HG02970 (cell line): Measurements from ENCODE around the gene MDFI.

Experiments
- ATAC-seq: cut with Tn5 transposase; IDR thresholded peaks from one replicate; pipeline ENCODE4 v1.9.1; 2021; ENCODE audit warnings: mild to moderate bottlenecking, moderate library complexity, moderate number of reproducible peaks; ENCODE audit not compliant: unreplicated experiment, low FRiP score

The MDFI gene

DNA sequence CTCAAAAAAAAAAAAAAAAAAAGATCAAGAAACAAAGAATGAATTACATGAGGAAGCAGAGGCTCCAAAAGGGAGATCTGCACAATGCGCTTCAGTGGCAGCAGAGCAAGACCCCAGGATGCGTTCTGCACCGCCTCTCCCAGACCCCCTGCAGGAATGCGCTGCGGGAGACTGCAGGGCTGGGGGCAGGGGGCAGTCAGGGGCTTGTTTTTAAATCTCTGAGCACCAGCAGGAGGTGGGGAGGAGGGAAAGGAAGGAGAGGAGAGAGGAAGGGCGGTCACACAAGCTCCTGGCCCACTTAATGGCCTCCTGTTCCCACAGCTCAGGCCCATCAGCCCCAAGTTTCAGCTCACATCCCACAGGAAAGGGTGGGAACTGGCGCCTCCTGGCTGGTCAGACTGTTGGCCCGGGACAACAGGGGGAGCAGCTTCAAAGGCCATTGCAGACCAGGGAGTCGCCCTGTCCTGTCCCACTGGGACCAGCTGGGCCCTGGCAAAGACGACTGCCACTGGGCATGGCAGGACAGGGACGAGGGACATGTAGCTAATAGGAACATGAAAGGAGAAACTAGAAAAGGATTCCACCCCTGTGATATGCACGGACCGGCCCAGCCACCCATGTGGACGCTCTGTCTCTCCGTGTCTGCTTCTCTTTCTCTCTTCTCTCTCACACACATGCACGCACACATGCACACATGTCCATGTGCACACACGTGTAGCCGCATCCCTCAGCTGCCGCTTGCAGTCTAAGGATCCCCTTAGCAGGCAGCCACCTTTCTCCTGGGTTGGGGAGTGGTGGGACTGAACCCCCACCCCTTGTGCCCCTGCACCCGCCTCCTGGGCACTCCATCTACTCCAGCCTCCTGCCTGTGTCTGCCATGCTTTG lies 62.4 kb downstream of the MDFI start:
- ATAC-seq: no peak

DNA sequence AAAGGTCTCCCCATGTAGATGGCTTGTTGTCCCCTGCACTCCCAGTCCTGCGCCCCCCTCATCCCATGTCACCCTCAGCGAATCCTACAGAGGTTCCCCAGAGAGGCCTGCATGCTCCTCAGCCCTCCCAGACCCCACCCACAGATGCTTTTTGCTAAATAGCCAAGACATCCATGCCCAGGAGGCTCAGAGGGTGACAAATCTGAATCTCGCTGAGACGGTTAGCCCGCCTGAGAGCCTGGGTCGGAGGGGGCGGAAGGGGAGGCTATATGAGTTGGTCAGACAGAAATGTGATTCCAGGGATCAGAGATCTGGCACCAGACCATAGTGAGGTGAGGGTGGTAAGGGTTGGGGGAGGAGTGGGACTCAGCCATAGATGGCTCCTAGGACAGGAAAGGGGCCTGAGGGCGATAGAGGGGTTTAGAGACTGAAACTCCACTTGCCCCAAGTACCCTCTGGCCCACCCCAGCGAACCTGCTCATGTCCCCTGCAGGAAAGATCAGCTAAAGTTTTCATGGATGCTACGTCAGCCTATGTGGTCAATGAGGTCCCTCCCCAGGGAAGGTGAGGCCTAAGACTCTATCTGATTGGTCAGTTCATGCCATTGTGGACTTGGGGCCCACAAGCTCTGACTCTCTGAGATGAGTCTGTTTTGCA lies 63.9 kb downstream of the MDFI start:
- ATAC-seq: no peak

DNA sequence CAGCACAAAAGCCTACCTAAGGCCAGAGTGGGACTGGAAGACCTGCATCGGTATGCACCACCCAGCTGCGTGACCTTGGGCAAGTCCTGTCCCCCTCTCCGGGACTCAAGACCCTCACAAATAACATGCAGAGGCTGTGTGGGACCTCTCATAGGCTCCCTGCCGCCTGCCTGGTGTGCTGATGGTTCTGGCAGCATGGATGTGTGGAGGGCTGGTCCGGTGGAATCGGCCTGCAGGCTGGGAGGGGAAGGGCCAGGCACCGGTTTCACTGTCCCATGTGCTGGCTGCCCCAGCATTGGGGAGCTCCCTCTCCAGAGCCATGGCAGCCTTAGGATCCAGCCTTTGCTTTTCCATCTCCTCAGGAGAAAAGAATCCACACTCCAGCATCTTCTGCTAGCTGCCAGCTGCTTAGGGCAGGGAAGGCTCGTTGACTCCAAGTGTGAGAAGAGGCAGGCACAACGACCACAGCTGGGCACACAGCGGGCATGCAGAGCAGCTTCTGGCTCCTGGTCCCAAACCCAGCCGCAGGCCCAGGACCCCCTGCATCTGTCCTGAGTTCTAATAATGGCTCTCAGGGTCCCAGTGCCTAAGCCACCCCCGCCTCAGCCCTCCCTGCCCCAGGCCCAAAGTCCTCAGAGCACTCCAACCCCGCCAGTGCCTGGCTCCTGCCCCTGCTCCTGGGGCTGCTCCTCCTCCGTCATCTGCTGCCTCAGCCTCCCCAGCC lies 64.7 kb downstream of the MDFI start:
- no peak for ATAC-seq
